ENCODE measurements around the gene SH3RF2.

The SH3RF2 gene

DNA sequence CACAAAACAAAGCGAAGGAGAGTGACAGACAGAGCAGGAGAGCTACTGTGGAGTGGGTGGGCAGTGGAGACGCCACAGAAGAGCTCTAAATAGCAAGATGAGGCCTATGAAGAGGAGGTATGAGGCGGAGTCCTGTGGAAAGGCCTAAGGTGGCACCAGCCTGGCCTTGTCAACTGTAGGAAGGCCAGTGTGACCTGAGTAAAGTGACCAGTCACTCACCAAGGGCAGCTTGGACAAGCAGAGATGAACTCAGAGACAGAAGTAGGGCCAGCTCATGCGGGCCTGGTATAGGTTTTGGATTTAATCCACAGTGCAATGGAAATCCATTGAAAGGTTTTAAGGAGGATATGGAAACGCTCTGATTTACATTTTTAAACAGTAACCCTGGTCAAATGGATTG is 23.8 kb upstream of the SH3RF2 start:
- Histone ChIP-seq H3K79me2 (ENCODE audit: insufficient read depth, low read length) (no peaks in the 10 kb centered on the region), H3K9ac (ENCODE audit: low read depth, low read length) (no peak overlapping the region), H2AFZ (ENCODE audit: low read depth, low read length) (no peak overlapping the region), H3K4me3 (ENCODE audit: low read depth in 1 of 2, low read length in 2 of 2) (no peak overlapping the region), H3K4me2 (ENCODE audit: insufficient read depth, low read length) (no peak overlapping the region), H3K27ac (ENCODE audit: low read length) (no peak overlapping the region), H4K20me1 (ENCODE audit: insufficient read depth, low read length) (no peaks in the 10 kb centered on the region), H3K9me3 (ENCODE audit: insufficient read depth, low read length, severe bottlenecking) (no peaks in the 10 kb centered on the region), H3K36me3 (ENCODE audit: insufficient read depth, low read length) (no peaks in the 10 kb centered on the region), H3K27me3 (ENCODE audit: insufficient read depth, low read length, poor library complexity) (peaks cover 11% of the 10 kb centered on the region), H3K4me1 (ENCODE audit: insufficient read depth, low read length) (no peaks in the 10 kb centered on the region)
- TF ChIP-seq, protein P1, sequence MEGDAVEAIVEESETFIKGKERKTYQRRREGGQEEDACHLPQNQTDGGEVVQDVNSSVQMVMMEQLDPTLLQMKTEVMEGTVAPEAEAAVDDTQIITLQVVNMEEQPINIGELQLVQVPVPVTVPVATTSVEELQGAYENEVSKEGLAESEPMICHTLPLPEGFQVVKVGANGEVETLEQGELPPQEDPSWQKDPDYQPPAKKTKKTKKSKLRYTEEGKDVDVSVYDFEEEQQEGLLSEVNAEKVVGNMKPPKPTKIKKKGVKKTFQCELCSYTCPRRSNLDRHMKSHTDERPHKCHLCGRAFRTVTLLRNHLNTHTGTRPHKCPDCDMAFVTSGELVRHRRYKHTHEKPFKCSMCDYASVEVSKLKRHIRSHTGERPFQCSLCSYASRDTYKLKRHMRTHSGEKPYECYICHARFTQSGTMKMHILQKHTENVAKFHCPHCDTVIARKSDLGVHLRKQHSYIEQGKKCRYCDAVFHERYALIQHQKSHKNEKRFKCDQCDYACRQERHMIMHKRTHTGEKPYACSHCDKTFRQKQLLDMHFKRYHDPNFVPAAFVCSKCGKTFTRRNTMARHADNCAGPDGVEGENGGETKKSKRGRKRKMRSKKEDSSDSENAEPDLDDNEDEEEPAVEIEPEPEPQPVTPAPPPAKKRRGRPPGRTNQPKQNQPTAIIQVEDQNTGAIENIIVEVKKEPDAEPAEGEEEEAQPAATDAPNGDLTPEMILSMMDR (IDR thresholded peaks at IDR 0.05; ENCODE audit: borderline replicate concordance, extremely low read depth, low read length, poor library complexity, severe bottlenecking), result no peak
- no peak for TF ChIP-seq EZH2 (IDR thresholded peaks at IDR 0.05; ENCODE audit: borderline replicate concordance, low read depth, low read length, severe bottlenecking)
- no peak for ATAC-seq (ENCODE audit: insufficient read depth, low read depth)
- DNase-seq, result no peak

DNA sequence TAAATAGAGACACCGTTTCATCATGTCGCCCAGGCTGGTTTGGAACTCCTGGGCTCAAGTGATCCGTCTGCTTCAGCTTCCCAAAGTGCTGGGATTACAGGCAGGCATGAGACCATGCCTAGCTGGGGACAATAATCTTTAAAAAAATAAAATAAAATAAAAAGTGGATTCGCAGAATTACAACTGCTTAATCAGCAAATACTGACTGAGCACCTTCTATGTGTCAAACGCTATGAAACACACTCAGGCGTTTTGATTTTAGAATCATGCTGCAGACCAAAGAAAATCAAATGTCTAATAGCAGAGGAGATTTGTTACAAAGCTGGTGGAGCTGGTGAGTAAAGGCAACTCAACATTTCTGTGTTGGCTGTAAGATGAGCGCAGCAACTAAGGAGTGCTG is 22.7 kb upstream of the SH3RF2 start:
- Histone ChIP-seq H3K9me3 (ENCODE audit: insufficient read depth, low read length, severe bottlenecking) (no peaks in the 10 kb centered on the region), H3K4me1 (ENCODE audit: insufficient read depth, low read length) (no peaks in the 10 kb centered on the region), H4K20me1 (ENCODE audit: insufficient read depth, low read length) (no peaks in the 10 kb centered on the region), H3K4me2 (ENCODE audit: insufficient read depth, low read length) (no peak overlapping the region), H3K9ac (ENCODE audit: low read depth, low read length) (no peak overlapping the region), H3K27me3 (ENCODE audit: insufficient read depth, low read length, poor library complexity) (peaks cover 9% of the 10 kb centered on the region), H2AFZ (ENCODE audit: low read depth, low read length) (no peak overlapping the region), H3K79me2 (ENCODE audit: insufficient read depth, low read length) (no peaks in the 10 kb centered on the region), H3K36me3 (ENCODE audit: insufficient read depth, low read length) (no peaks in the 10 kb centered on the region), H3K27ac (ENCODE audit: low read length) (no peak overlapping the region), H3K4me3 (ENCODE audit: low read depth in 1 of 2, low read length in 2 of 2) (no peak overlapping the region)
- ATAC-seq (ENCODE audit: insufficient read depth, low read depth), result no peak
- DNase-seq, result no peak
- TF ChIP-seq EZH2 (IDR thresholded peaks at IDR 0.05; ENCODE audit: borderline replicate concordance, low read depth, low read length, severe bottlenecking), result no peak
- TF ChIP-seq, protein P1 (IDR thresholded peaks at IDR 0.05; ENCODE audit: borderline replicate concordance, extremely low read depth, low read length, poor library complexity, severe bottlenecking), result no peak

DNA sequence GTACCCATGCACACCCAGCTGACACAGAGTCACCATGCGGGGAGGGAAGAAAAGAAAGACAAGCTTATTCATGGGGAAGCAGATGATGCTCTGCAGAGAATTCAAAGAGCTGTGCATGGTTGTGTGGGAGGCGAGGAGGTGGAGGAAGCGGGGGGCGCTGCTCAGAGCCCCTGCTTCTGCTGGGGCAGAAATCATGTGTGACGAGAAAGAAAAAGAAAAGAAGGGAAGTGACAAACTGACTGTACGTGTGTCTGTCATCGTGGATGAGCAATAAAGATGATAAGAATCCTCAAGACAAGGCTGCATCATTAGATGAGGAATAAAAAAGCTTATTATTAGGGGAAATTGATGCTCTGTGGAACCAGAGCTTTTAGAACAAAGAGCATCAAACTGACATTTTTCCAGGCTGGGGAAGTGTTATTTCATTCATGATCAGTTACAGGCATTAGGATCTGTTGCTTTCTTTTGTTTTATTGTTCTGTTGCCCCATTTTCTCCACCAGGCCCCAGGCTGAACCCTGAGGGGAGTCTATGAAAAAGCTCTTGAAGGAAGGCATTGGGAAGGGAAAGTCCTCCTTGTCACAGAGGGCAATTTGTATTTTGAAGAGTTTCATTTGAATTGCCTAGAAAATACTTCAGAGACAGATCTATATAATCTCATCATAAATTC is 20.3 kb upstream of the SH3RF2 start:
- no peaks in the 10 kb centered on the region for H3K36me3 ChIP-seq (ENCODE audit: insufficient read depth, low read length)
- H3K27ac ChIP-seq (ENCODE audit: low read length), result no peak overlapping the region
- H3K4me2 ChIP-seq (ENCODE audit: insufficient read depth, low read length), result no peak overlapping the region
- H3K9me3 ChIP-seq (ENCODE audit: insufficient read depth, low read length, severe bottlenecking), result no peaks in the 10 kb centered on the region
- H4K20me1 ChIP-seq (ENCODE audit: insufficient read depth, low read length), result no peaks in the 10 kb centered on the region
- H3K9ac ChIP-seq (ENCODE audit: low read depth, low read length), result no peak overlapping the region
- no peaks in the 10 kb centered on the region for H3K4me1 ChIP-seq (ENCODE audit: insufficient read depth, low read length)
- no peak for DNase-seq
- H3K79me2 ChIP-seq (ENCODE audit: insufficient read depth, low read length), result no peaks in the 10 kb centered on the region
- H3K27me3 ChIP-seq (ENCODE audit: insufficient read depth, low read length, poor library complexity), result peaks cover 8% of the 10 kb centered on the region
- no peak overlapping the region for H3K4me3 ChIP-seq (ENCODE audit: low read depth in 1 of 2, low read length in 2 of 2)
- ATAC-seq (ENCODE audit: insufficient read depth, low read depth), result no peak
- no peak for TF ChIP-seq EZH2 (IDR thresholded peaks at IDR 0.05; ENCODE audit: borderline replicate concordance, low read depth, low read length, severe bottlenecking)
- TF ChIP-seq, protein P1 (IDR thresholded peaks at IDR 0.05; ENCODE audit: borderline replicate concordance, extremely low read depth, low read length, poor library complexity, severe bottlenecking), result no peak
- no peak overlapping the region for H2AFZ ChIP-seq (ENCODE audit: low read depth, low read length)

Measured in DND-41 (cell line).